H1 (cell line): ENCODE results near the gene RNF168.
"Not testable (repeated sequence)": the region's sequence is repeated elsewhere in the genome, so short reads cannot be mapped to it uniquely, and the experiment has no call there.

Source experiments
- CTCF ChIP-seq, 3 experiments: IDR thresholded peaks; 1 replicate in 2 of 3; 2 replicates in 1 of 3; pipeline versions ENCODE4 v1.5.1 to v1.6.1; 2011; ENCODE audit warnings: low read length in 3 of 3, mild to moderate bottlenecking in 3 of 3, inconsistent platforms in 2 of 3, low read depth in 1 of 3, moderate library complexity in 1 of 3; ENCODE audit not compliant: insufficient read depth in 1 of 3; ENCODE audit errors: control extremely low read depth in 1 of 3
- POLR2AphosphoS5 ChIP-seq: IDR thresholded peaks from 2 replicates; pipeline ENCODE4 v1.6.1; 2011; ENCODE audit warnings: low read depth, low read length

- not testable (repeated sequence) for TF ChIP-seq CTCF (IDR thresholded peaks at IDR 0.05; ENCODE audit: control extremely low read depth in 1 of 3, insufficient read depth in 1 of 3, low read depth in 1 of 3, low read length in 3 of 3); POLR2AphosphoS5
These were observed 79.1 kb downstream of the RNF168 start for GRCh38 chr3:196424421-196424820.
